A549 treated with AZD9567 at 1 μM for 4 hours (cell line): ENCODE results near the gene MXRA8. TPM values are rescaled to one million over a fixed set of nuclear protein-coding genes. Genes with fewer than 3 reads are reported as not detected.

Experiments
- total RNA-seq: library from RNA; stranded (reverse); fragments of 200-300 nt; extraction: Qiagen RNA extraction; gene quantifications from 5 replicates; pipeline ENCODE4 v1.2.3, GENCODE V29; 2022; ENCODE audit not compliant: insufficient read depth

The MXRA8 gene, protein sequence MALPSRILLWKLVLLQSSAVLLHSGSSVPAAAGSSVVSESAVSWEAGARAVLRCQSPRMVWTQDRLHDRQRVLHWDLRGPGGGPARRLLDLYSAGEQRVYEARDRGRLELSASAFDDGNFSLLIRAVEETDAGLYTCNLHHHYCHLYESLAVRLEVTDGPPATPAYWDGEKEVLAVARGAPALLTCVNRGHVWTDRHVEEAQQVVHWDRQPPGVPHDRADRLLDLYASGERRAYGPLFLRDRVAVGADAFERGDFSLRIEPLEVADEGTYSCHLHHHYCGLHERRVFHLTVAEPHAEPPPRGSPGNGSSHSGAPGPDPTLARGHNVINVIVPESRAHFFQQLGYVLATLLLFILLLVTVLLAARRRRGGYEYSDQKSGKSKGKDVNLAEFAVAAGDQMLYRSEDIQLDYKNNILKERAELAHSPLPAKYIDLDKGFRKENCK
- total RNA-seq: 0.13 to 3.5 TPM (median 0.20 TPM) in 4 of 5 replicates, not detected in the other

DNA sequence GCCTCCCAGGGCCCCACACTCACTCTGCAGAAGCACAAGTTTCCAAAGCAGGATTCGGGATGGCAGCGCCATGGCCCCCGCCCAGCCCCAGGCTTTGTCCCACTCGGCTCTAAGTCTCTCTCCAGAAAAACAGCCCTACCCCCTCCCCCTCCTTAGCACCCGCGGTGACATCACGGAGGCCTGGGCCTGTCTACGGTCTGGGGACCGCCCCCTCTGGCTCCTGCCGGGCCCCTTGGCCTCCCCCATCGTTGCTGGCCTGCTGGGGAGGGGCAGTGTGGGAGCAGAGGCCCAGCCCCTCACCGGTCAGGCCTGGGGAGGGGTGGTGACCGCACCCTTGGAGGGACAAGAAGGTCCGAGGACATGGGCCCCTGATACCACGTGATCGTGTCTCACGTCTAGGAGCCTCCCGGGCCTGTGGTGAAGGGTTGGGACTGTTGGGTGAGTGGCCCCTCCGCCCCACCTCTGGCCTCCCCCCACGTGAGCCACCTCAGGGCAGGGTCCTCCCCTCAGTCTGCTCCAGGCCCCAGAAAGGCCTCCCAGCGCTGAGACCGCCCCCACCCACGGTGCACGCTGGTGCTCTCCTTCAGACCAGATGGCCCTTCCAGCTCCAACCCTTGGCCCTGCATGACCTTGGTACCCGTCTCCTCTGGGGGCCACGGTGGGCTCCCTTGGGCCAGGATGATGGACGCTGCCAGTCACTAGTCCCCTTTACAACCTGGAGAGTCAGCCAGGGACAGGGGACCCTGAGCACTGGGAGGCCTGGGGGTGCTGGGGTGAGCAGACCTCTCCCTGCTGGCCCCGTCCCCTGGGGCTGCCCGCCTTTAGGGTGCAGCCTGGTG, at the start of gene MXRA8:
MXRA8 (minus strand) TSS at position 123 of the 839 bp plus-strand sequence; CDS start at position 72, 51 bp downstream.

DNA sequence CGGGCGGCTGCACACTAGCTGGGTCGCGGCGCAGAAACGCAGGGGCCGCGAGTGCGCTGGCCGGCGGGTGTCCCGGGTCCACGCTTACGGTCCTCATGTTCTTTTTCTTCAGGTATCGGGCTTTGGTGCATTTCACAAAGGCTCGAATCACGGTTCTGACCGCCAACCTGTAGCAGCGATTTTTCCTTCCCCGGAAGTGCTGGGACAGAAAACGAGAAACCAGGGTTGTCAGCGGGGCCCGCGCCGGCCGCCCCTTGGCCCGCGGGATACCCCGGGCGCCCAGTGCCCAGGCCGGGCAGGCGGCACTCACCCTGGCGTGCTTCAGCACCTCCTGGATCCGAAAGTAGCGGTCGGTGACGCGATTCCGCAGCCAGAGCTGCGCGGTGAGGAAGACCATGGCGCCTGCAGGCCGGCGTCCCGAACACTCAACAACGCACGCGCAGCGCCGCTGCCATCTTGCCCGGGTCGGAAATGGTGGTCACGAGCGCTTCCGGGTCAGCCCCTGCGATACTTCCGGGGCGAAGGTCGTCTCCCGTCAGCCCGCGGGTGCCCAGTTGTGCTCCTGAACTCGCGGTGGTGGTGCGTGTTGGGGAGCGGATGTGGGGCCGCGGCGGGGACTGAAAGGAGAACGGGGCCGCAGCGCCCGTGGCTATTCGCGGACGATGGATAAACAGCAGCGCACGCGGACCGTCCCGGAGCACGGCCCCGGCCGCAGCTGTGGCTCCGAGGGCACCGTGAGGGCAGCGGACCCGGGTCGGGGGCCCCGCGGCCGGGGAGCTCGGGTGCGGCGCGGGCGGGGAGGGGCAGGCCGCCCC, 48.7 kb upstream of the MXRA8 start, which contains the start of gene MRPL20:
MRPL20 (minus strand) TSS at position 473 of the 815 bp plus-strand sequence; CDS start at position 397, 76 bp downstream.

DNA sequence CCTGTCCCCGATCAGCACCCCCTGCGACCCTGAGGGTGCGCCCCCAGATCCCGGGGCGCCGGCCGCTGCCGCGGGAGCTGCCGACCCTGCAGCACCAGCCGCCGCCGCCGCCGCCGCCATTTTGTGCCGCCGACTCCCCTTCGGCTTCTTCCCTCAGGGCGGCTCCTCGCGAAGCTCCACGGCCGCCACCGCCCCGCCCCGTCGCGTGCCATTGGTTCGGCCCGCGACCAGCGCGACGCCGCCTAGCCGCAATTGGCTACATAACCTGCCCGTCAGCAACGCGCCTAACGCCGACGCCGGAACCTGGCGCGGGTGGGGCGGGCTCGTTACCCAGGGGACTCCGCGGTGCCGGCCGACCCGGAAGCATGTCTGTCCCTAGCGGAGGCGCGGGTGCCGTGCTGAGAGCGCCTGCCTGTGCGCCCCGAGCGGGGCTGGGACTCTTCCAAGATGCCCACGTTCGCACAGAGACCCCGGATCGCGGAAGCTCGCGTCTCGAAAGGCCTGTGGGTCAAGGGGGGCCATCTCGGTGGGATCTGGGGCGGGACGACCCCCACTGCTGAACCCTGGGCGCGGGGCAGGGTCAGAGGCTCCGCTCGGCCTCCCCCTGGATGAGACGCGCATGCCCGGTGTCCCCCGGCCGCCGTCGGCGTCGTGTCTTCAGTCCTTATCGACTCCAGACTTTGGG, 41.0 kb upstream of the MXRA8 start, which contains the start of gene CCNL2:
CCNL2 (minus strand) TSS at position 149 of the 685 bp plus-strand sequence; CDS start at position 120, 29 bp downstream.

GRCh38 chr1:1374929-1375662, 16.7 kb upstream of the MXRA8 start, which contains the start of gene AURKAIP1:
Gene AURKAIP1 (minus strand): TSS chr1:1375207. CDS start chr1:1374756, 451 bp downstream.

GRCh38 chr1:1349256-1350012, 8.9 kb downstream of the MXRA8 start, which contains the start of gene DVL1:
Gene DVL1 (minus strand): TSS chr1:1349418. CDS start chr1:1349065, 353 bp downstream.

GRCh38 chr1:1331068-1331965, 27.0 kb downstream of the MXRA8 start, which contains the start of gene TAS1R3:
Gene TAS1R3 (plus strand): TSS chr1:1331280. CDS start chr1:1331346, 66 bp downstream.

GRCh38 chr1:1324524-1325287, 33.6 kb downstream of the MXRA8 start, which contains the start of the genes CPTP and INTS11:
Gene CPTP (plus strand): TSS chr1:1324802. CDS start chr1:1326911, 2,109 bp downstream.
Gene INTS11 (minus strand): TSS chr1:1324660. CDS start chr1:1324608, 52 bp downstream.

DNA sequence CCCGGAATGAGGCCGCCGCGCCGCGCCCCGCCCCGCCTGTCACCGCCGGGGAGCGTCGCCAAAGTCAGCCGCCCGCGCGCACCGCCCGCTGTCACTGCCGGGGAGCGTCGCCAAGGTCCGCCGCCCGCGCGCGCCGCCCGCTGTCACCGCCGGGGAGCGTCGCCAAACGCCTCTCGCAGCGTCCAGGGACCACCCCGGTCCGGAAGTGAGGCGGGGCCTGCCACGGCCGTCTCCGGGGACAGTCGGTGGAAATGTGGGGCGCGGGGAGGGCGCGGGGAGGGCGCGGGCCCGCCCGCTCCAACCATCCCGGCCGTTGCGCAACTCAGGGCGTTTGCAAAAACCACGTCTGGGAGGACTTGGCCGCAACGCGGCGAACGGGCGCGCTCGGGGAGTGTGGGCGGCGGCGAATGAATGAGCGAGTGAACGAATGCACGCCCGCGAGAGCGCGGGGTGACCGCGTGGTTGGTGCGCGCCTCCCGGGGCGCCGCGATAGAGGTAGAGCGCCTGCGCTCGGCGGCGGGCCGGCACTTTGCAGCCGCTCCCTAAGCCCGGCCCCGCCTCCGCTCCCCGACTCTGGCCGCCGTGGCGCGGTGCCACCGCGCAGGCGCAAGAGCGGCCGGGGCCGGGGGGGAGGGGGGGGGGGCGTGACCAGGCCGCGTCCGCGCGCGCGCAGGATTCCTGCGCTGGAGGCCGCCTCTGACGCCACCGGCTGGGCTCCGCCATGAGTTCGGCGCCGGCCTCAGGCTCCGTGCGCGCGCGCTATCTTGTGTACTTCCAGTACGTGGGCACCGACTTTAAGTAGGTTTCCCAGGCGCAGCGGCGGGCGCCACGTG, 50.2 kb downstream of the MXRA8 start, which contains the start of the genes ACAP3 and PUSL1:
ACAP3 (minus strand) TSS at position 8 of the 833 bp plus-strand sequence. CDS start 115 bp downstream, outside the sequence.
PUSL1 (plus strand) TSS at position 675 of the 833 bp plus-strand sequence; CDS start at position 722, 47 bp downstream.

Other genes starting within 250 kb of the MXRA8 start
- 8.8 to 14.5 TPM (median 12.9 TPM) in 5 replicates for gene C1orf159, start 242.5 kb downstream of the MXRA8 start, total RNA-seq
- gene TTLL10, start 184.7 kb downstream of the MXRA8 start, total RNA-seq: not detected in 5 replicates
- gene TNFRSF18, start 152.0 kb downstream of the MXRA8 start, total RNA-seq: 0.09 to 0.20 TPM (median 0.12 TPM) in 3 of 5 replicates, not detected in the others
- 0.07 to 0.21 TPM (median 0.10 TPM) in 3 of 5 replicates, not detected in the others for gene TNFRSF4, start 144.4 kb downstream of the MXRA8 start, total RNA-seq
- gene SDF4, start 126.6 kb downstream of the MXRA8 start, total RNA-seq: 104 to 133 TPM (median 126 TPM) in 5 replicates
- gene B3GALT6, start 126.3 kb downstream of the MXRA8 start, total RNA-seq: 13.1 to 18.5 TPM (median 15.8 TPM) in 5 replicates
- gene C1QTNF12, start 111.8 kb downstream of the MXRA8 start, total RNA-seq: 1.1 to 1.6 TPM (median 1.5 TPM) in 4 of 5 replicates, not detected in the other
- 44.2 to 51.4 TPM (median 48.2 TPM) in 5 replicates for gene UBE2J2, start 84.7 kb downstream of the MXRA8 start, total RNA-seq
- 1.1 to 18.6 TPM (median 1.4 TPM) in 5 replicates for gene SCNN1D, start 78.1 kb downstream of the MXRA8 start, total RNA-seq
- gene ACAP3, start 50.6 kb downstream of the MXRA8 start, total RNA-seq: 6.6 to 21.5 TPM (median 19.8 TPM) in 5 replicates
- 12.9 to 26.3 TPM (median 24.1 TPM) in 5 replicates for gene PUSL1, start 50.0 kb downstream of the MXRA8 start, total RNA-seq
- gene INTS11, start 33.9 kb downstream of the MXRA8 start, total RNA-seq: 55.6 to 67.7 TPM (median 66.1 TPM) in 5 replicates
- 18.5 to 24.0 TPM (median 22.6 TPM) in 5 replicates for gene CPTP, start 33.8 kb downstream of the MXRA8 start, total RNA-seq
- 0.09 to 0.24 TPM (median 0.17 TPM) in 4 of 5 replicates, not detected in the other for gene TAS1R3, start 27.3 kb downstream of the MXRA8 start, total RNA-seq
- gene DVL1, start 9.1 kb downstream of the MXRA8 start, total RNA-seq: 38.9 to 68.4 TPM (median 63.4 TPM) in 5 replicates
- 105 to 181 TPM (median 175 TPM) in 5 replicates for gene AURKAIP1, start 16.7 kb upstream of the MXRA8 start, total RNA-seq
- gene CCNL2, start 40.8 kb upstream of the MXRA8 start, total RNA-seq: 32.2 to 72.8 TPM (median 64.8 TPM) in 5 replicates
- gene MRPL20, start 48.7 kb upstream of the MXRA8 start, total RNA-seq: 133 to 140 TPM (median 135 TPM) in 5 replicates
- gene ANKRD65, start 62.7 kb upstream of the MXRA8 start, total RNA-seq: 0.06 to 0.10 TPM in 2 of 5 replicates, not detected in the others
- gene VWA1, start 77.1 kb upstream of the MXRA8 start, total RNA-seq: 8.4 to 16.5 TPM (median 15.0 TPM) in 5 replicates
- not detected in 5 replicates for gene ATAD3C, start 91.1 kb upstream of the MXRA8 start, total RNA-seq
- 0.86 to 3.6 TPM (median 3.2 TPM) in 5 replicates for gene ATAD3B, start 113.2 kb upstream of the MXRA8 start, total RNA-seq
- gene ATAD3A, start 153.6 kb upstream of the MXRA8 start, total RNA-seq: 27.2 to 40.3 TPM (median 38.7 TPM) in 5 replicates
- 0.29 to 0.60 TPM (median 0.46 TPM) in 4 of 5 replicates, not detected in the other for gene TMEM240, start 182.1 kb upstream of the MXRA8 start, total RNA-seq
- gene SSU72, start 216.3 kb upstream of the MXRA8 start, total RNA-seq: 88.5 to 97.7 TPM (median 95.6 TPM) in 5 replicates
- 3.9 to 8.7 TPM (median 7.5 TPM) in 5 replicates for gene FNDC10, start 241.6 kb upstream of the MXRA8 start, total RNA-seq